Adrenal gland (tissue), 12 donors: Measurements from ENCODE around the gene REST. TPM values are rescaled to one million over a fixed set of nuclear protein-coding genes. Genes with fewer than 3 reads are reported as not detected.

Source experiments
- DNase-seq, 7 donors: peaks; one replicate each; pipeline ENCODE4 v3.0.0-alpha.2; 2019 to 2020
- H3K27ac ChIP-seq, 5 donors: fragments of 200-600 bp; sonication (generic) in 4 of 5; 1 replicate in 3 of 5; 2 replicates in 2 of 5; pipeline versions ENCODE4 v1.5.1 to v1.8.0; 2016 to 2020; ENCODE audit warnings: mild to moderate bottlenecking in 1 of 5
- H3K27me3 ChIP-seq: fragments of 200-600 bp; 2 replicates; pipeline ENCODE4 v1.8.0; 2021
- H3K36me3 ChIP-seq, 2 donors: fragments of 200-600 bp; replicated peaks in 1 of 2; 1 replicate in 1 of 2; 2 replicates in 1 of 2; pipeline versions ENCODE4 v1.5.1 to v1.8.0; 2018 to 2022
- H3K4me1 ChIP-seq, 2 donors: fragments of 200-600 bp; replicated peaks in 1 of 2; 1 replicate in 1 of 2; 2 replicates in 1 of 2; pipeline versions ENCODE4 v1.5.1 to v1.8.0; 2018 to 2021
- H3K4me3 ChIP-seq, 4 donors: fragments of 200-600 bp; sonication (generic) in 3 of 4; one replicate each; pipeline ENCODE4 v1.5.1; 2016 to 2018
- H3K9me3 ChIP-seq, 3 donors: fragments of 200-600 bp; sonication (generic) in 1 of 3; replicated peaks in 1 of 3; 1 replicate in 2 of 3; 2 replicates in 1 of 3; pipeline versions ENCODE4 v1.5.1 to v1.8.0; 2016 to 2021
- CTCF ChIP-seq, 6 experiments: fragments of 450-650 bp in 4 of 6; fragments of 200-600 bp in 2 of 6; sonication (generic) in 1 of 6; IDR thresholded peaks; 1 replicate in 5 of 6; 2 replicates in 1 of 6; pipeline versions ENCODE4 v1.5.1 to v1.8.0; 2016 to 2021; ENCODE audit warnings: antibody characterized with exemption in 6 of 6, mild to moderate bottlenecking in 2 of 6, moderate library complexity in 1 of 6
- POLR2A ChIP-seq, 2 donors: fragments of 450-650 bp; IDR thresholded peaks; one replicate each; pipeline ENCODE4 v1.6.1; 2017; ENCODE audit warnings: antibody characterized with exemption in 2 of 2, mild to moderate bottlenecking in 2 of 2, moderate library complexity in 1 of 2
- WGBS, 4 donors: extraction: QIAGEN DNeasy Blood & Tissue Kit in 2 of 4; methylation state at CpG; one replicate each; pipeline versions ENCODE4 v1.1.5 to v1.1.7; 2013 to 2017; 5-methylcytosine and 5-hydroxymethylcytosine counted together
- intact Hi-C, 2 donors: fragments of 100-400 bp; cut with DNase I; formaldehyde crosslinking; loops; one replicate each; pipeline versions ENCODE4 v1.14.1 to v1.15.0; 2022 to 2023
- polyA plus RNA-seq, 3 donors: library from polyadenylated mRNA; stranded (reverse); fragments of 200-250 nt in 2 of 3; fragments of 350-450 nt in 1 of 3; fragmentation: Illumina TruSeq in 1 of 3; extraction: RNeasy Lipid Tissue Mini Kit (QIAGEN cat#74804) in 1 of 3; gene quantifications; one replicate each; pipeline ENCODE4 v1.2.3, GENCODE V29; 2013 to 2014
- total RNA-seq, 9 donors: library from RNA; depleted of rRNA in 4 of 9; stranded (reverse); fragments of >200 nt in 4 of 9; fragments of 120-200 nt in 1 of 9; fragmentation: NEBNext Ultra II Directional in 1 of 9; extraction: Animal tissue kit (Norgen Biotek cat#: 25700) in 1 of 9; gene quantifications; one replicate each; pipeline versions ENCODE4 v1.1.0 to v1.2.4, GENCODE V29; 2013 to 2023
- donor health status: healthy with polysubstance abuse.
- donor health status: Bipolar disorder and iron deficiency.
- donor health status: DM: yes; HTN: yes; CAD: no.
- donor health status: DM: no; HTN: no; CAD: no.
- donor health status: DM: no; HTN: no; CAD: no.
- donor health status: DM: yes; HTN: yes; CAD: no.

The REST gene
- total and polyA plus RNA-seq, 12 donors = 3.3 to 42.3 (median 23.8) TPM

- Histone ChIP-seq H3K4me1 (peaks cover 0 to 23% of the 10 kb centered on the region in 2 donors), H3K9me3 (no peaks in the 10 kb centered on the region), H3K27me3 (no peaks in the 10 kb centered on the region), H3K4me3 (peak overlapping the region in 2 of 4 donors; percentile 23 to 96), H3K36me3 (no peaks in the 10 kb centered on the region), H3K27ac (no peak overlapping the region)
- WGBS, 4 donors = 24 to 31% (median 27%) methylated on average over 19 of the region's 19 CpGs
- no peak for TF ChIP-seq POLR2A (IDR thresholded peaks at IDR 0.05)
- TF ChIP-seq CTCF (IDR thresholded peaks at IDR 0.05) = no peak
- intact Hi-C loops = loop anchor here in 1 of 2 donors (5.0 kb wide), 1 partner anchor 71 kb away; the partner anchor contains the start of genes NOA1 and POLR2B
- peak in 1 of 7 donors; percentile 29 for DNase-seq
Measured at GRCh38 chr4:56906489-56907393, 959 bp upstream of the REST start.

GRCh38 chr4:56908206-56909085 is 746 bp downstream of the REST start:
- no peaks in the 10 kb centered on the region for H3K9me3 ChIP-seq
- H3K4me1 ChIP-seq = peaks cover 3 to 26% of the 10 kb centered on the region in 2 donors
- peak overlapping the region; percentile 79 to 97 (median 92) for H3K27ac ChIP-seq
- WGBS, 4 donors = 0 to 1% (median 1%) methylated on average over 14 to 110 of the region's 110 CpGs; no CpG with 5 or more reads in 1 of the 4 donors
- TF ChIP-seq CTCF (IDR thresholded peaks at IDR 0.05) (no peak), POLR2A (IDR thresholded peaks at IDR 0.05) (peak in 1 of 2 donors; percentile 56)
- peak overlapping the region; percentile 60 to 96 (median 92) for H3K4me3 ChIP-seq
- peak; percentile 59 to 76 (median 73) for DNase-seq
- H3K36me3 ChIP-seq = no peaks in the 10 kb centered on the region
- intact Hi-C loops = loop anchor here in 1 of 2 donors (5.0 kb wide), 1 partner anchor 69 kb away; the partner anchor contains the start of genes NOA1 and POLR2B
- H3K27me3 ChIP-seq = no peaks in the 10 kb centered on the region

- no peaks in the 10 kb centered on the region for H3K36me3 ChIP-seq
- no peaks in the 10 kb centered on the region for H3K27me3 ChIP-seq
- intact Hi-C loops = loop anchor here in 1 of 2 donors (5.0 kb wide), 1 partner anchor 68 kb away; the partner anchor contains the start of genes NOA1 and POLR2B
- no peaks in the 10 kb centered on the region for H3K9me3 ChIP-seq
- 1 to 2% (median 1%) methylated on average over 18 to 41 of the region's 41 CpGs for WGBS, 4 donors
- peak; percentile 40 to 73 (median 57) for DNase-seq
- H3K4me1 ChIP-seq = peaks cover 9 to 32% of the 10 kb centered on the region in 2 donors
- H3K4me3 ChIP-seq = peak overlapping the region; percentile 60 to 96 (median 92)
- TF ChIP-seq CTCF (IDR thresholded peaks at IDR 0.05) (no peak), POLR2A (IDR thresholded peaks at IDR 0.05) (no peak)
- H3K27ac ChIP-seq = peak overlapping the region; percentile 79 to 97 (median 92)
Measured at GRCh38 chr4:56909086-56909894, 1.6 kb downstream of the REST start.
